Panc1 (cell line): ENCODE results near the gene CSMD2. TPM values are rescaled to one million over a fixed set of nuclear protein-coding genes. Genes with fewer than 3 reads are reported as not detected.

Source experiments
- ATAC-seq: fragments of 200-7000 bp; cut with Tn5 transposase; 2 replicates; pipeline ENCODE4 v1.9.1; 2020; ENCODE audit warnings: mild to moderate bottlenecking, moderate library complexity
- BruUV-seq: library from RNA; stranded (reverse); fragments of 400-500 nt; replicated peaks from 2 replicates; lab custom pipeline; 2021; lab: Mats Ljungman, UMichigan
- CTCF ChIA-PET: fragments of 300-600 bp; sonication (Branson Sonifier 250); formaldehyde crosslinking; loops from one replicate; lab custom pipeline; 2022; ENCODE audit warnings: antibody characterized with exemption; lab: Charles Lee
- POLR2A ChIA-PET: fragments of 300-600 bp; sonication (Branson Sonifier 250); formaldehyde crosslinking; loops from one replicate; lab custom pipeline; 2022; ENCODE audit warnings: antibody characterized with exemption; lab: Charles Lee
- DNase-seq: peaks from one replicate; pipeline ENCODE4 v3.0.0-alpha.2; 2010; ENCODE audit warnings: low read depth, low spot score
- H3K27ac ChIP-seq: 2 replicates; pipeline ENCODE4 v1.5.1; 2011; ENCODE audit warnings: mild to moderate bottlenecking, low read length, inconsistent platforms
- H3K27me3 ChIP-seq: fragments of 200-500 bp; sonication (Bioruptor generic); 2 replicates; pipeline ENCODE4 v1.6.0; 2014; ENCODE audit warnings: low read length, inconsistent platforms; ENCODE audit not compliant: control insufficient read depth, insufficient read depth
- H3K36me3 ChIP-seq: fragments of 200-500 bp; sonication (Bioruptor generic); 2 replicates; pipeline ENCODE4 v1.5.1; 2014; ENCODE audit warnings: inconsistent platforms, mild to moderate bottlenecking, low read length, moderate library complexity; ENCODE audit not compliant: control insufficient read depth, insufficient read depth
- H3K4me1 ChIP-seq: 2 replicates; pipeline ENCODE4 v1.5.1; 2011; ENCODE audit warnings: inconsistent platforms, mild to moderate bottlenecking, low read length, moderate library complexity; ENCODE audit not compliant: control insufficient read depth, insufficient read depth
- H3K4me3 ChIP-seq, 2 experiments: 2 replicates each; pipeline ENCODE4 v1.5.1; 2011 to 2012; ENCODE audit warnings: low read depth in 2 of 2, low read length in 2 of 2, mild to moderate bottlenecking in 2 of 2, inconsistent platforms in 1 of 2, moderate library complexity in 1 of 2
- H3K9me3 ChIP-seq: fragments of 200-500 bp; sonication (Bioruptor generic); 2 replicates; pipeline ENCODE4 v1.5.1; 2014; ENCODE audit warnings: low read depth, mild to moderate bottlenecking, inconsistent platforms, low read length, moderate library complexity; ENCODE audit not compliant: control insufficient read depth, insufficient read depth
- CTCF ChIP-seq: fragments of 450-650 bp; IDR thresholded peaks from 2 replicates; pipeline ENCODE4 v1.5.1; 2017; ENCODE audit warnings: mild to moderate bottlenecking
- POLR2AphosphoS5 ChIP-seq: IDR thresholded peaks from 2 replicates; pipeline ENCODE4 v1.6.1; 2012; ENCODE audit warnings: mild to moderate bottlenecking, low read depth, low read length, moderate library complexity
- REST ChIP-seq, 2 experiments: IDR thresholded peaks; 2 replicates each; pipeline ENCODE4 v1.6.1; 2011 to 2012; ENCODE audit warnings: low read depth in 2 of 2, control low read depth in 1 of 2, low read length in 1 of 2, mild to moderate bottlenecking in 1 of 2, moderate library complexity in 1 of 2; ENCODE audit not compliant: insufficient read depth in 1 of 2
- SIN3A ChIP-seq: IDR thresholded peaks from 2 replicates; pipeline ENCODE4 v1.6.1; 2012; ENCODE audit warnings: low read depth, mild to moderate bottlenecking, low read length, moderate library complexity, borderline replicate concordance; ENCODE audit not compliant: insufficient read depth
- TCF7L2 ChIP-seq: IDR thresholded peaks from 2 replicates; pipeline ENCODE4 v1.6.1; 2011; ENCODE audit warnings: mild to moderate bottlenecking, low read depth, low read length, inconsistent platforms
- in situ Hi-C: cut with HindIII; loops from 2 replicates; pipeline ENCODE4 v1.10.0; 2016; ENCODE audit warnings: low sequenced_read_pairs, low pct_unique_long_range_greater_than_20kb
- intact Hi-C: fragments of 100-400 bp; cut with micrococcal nuclease; formaldehyde crosslinking; loops from one replicate; pipeline ENCODE4 v1.10.0; 2022; ENCODE audit not compliant: unreplicated experiment
- total RNA-seq: library from RNA; stranded (reverse); gene quantifications from one replicate; pipeline ENCODE4 v1.2.1, GENCODE V29; 2021; ENCODE audit not compliant: unreplicated experiment

The CSMD2 gene
- total RNA-seq, 1 experiment from 2014 or later: not detected

- no peaks in the 10 kb centered on the region for H3K9me3 ChIP-seq
- no peak for TF ChIP-seq REST (IDR thresholded peaks at IDR 0.05; ENCODE audit: insufficient read depth in 1 of 2, low read depth in 2 of 2, low read length in 1 of 2)
- no peak for TF ChIP-seq TCF7L2
- no peak for TF ChIP-seq SIN3A
- TF ChIP-seq POLR2AphosphoS5: no peak
- no peak for TF ChIP-seq CTCF
- DNase-seq: no peak
- H3K36me3 ChIP-seq: no peaks in the 10 kb centered on the region
- BruUV-seq: no TSS peak
- H3K4me1 ChIP-seq: no peaks in the 10 kb centered on the region
- in situ Hi-C loops (no loop called here), intact Hi-C loops (no loop called here)
- ChIA-PET CTCF (no interaction called here), POLR2A (no interaction called here)
- H3K27ac ChIP-seq: no peak overlapping the region
- H3K4me3 ChIP-seq: no peak overlapping the region
- H3K27me3 ChIP-seq: no peaks in the 10 kb centered on the region
- ATAC-seq: no peak
These were observed 266.6 kb downstream of the CSMD2 start for GRCh38 chr1:33898406-33898805.

- BruUV-seq: no TSS peak
- H3K9me3 ChIP-seq: no peaks in the 10 kb centered on the region
- intact Hi-C loops: no loop called here
- no peaks in the 10 kb centered on the region for H3K4me1 ChIP-seq
- CTCF ChIA-PET: no interaction called here
- no peaks in the 10 kb centered on the region for H3K36me3 ChIP-seq
- no peak for ATAC-seq
- no peaks in the 10 kb centered on the region for H3K27me3 ChIP-seq
- H3K4me3 ChIP-seq: no peak overlapping the region
- in situ Hi-C loops: no loop called here
- DNase-seq: no peak
- H3K27ac ChIP-seq: no peak overlapping the region
- TF ChIP-seq CTCF (no peak), POLR2AphosphoS5 (no peak)
- POLR2A ChIA-PET: no interaction called here
These were observed 267.8 kb downstream of the CSMD2 start for GRCh38 chr1:33897092-33897725.
